HG02981 (cell line): ENCODE results near the gene CNN3.

Experiments used
- ATAC-seq: cut with Tn5 transposase; IDR thresholded peaks from one replicate; pipeline ENCODE4 v1.9.1; 2021; ENCODE audit warnings: mild to moderate bottlenecking, moderate library complexity; ENCODE audit not compliant: unreplicated experiment

Gene CNN3

GRCh38 chr1:94859174-94859573 is 67.7 kb downstream of the CNN3 start:
- no peak for ATAC-seq

GRCh38 chr1:94858276-94858675 is 68.6 kb downstream of the CNN3 start:
- ATAC-seq, result no peak

GRCh38 chr1:94856868-94857267 is 70.0 kb downstream of the CNN3 start:
- ATAC-seq, result no peak

GRCh38 chr1:94856004-94856403 is 70.9 kb downstream of the CNN3 start:
- ATAC-seq, result no peak

- no peak for ATAC-seq
Observed at GRCh38 chr1:94855307-94855700, 71.6 kb downstream of the CNN3 start.

- peak; percentile 97 for ATAC-seq
Observed at GRCh38 chr1:94854458-94855306, 72.2 kb downstream of the CNN3 start.

- ATAC-seq, result no peak
Observed at GRCh38 chr1:94852788-94853187, 74.1 kb downstream of the CNN3 start.

GRCh38 chr1:94851571-94851970 is 75.3 kb downstream of the CNN3 start:
- ATAC-seq, result no peak
